ENCODE results near the gene EHF. TPM values are rescaled to one million over a fixed set of nuclear protein-coding genes. Genes with fewer than 3 reads are reported as not detected.
A peak's percentile ranks its signal among the peaks of the same experiment; 100 is the strongest.

EHF gene
- total RNA-seq, 1 donor from 2014 or later: 239 TPM

DNA sequence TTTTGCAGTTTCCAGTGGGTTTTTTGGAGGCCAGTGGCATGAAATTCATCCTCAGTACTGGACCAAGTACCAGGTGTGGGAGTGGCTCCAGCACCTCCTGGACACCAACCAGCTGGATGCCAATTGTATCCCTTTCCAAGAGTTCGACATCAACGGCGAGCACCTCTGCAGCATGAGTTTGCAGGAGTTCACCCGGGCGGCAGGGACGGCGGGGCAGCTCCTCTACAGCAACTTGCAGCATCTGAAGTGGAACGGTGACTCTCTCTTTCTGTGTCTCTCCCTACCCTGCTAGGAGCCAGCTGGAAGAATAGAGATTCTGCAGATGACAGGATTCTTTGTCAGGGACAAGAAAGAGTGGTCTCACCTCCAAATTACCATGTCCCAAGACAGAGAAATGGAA, 25.5 kb downstream of the EHF start:
- TF ChIP-seq, protein P1, sequence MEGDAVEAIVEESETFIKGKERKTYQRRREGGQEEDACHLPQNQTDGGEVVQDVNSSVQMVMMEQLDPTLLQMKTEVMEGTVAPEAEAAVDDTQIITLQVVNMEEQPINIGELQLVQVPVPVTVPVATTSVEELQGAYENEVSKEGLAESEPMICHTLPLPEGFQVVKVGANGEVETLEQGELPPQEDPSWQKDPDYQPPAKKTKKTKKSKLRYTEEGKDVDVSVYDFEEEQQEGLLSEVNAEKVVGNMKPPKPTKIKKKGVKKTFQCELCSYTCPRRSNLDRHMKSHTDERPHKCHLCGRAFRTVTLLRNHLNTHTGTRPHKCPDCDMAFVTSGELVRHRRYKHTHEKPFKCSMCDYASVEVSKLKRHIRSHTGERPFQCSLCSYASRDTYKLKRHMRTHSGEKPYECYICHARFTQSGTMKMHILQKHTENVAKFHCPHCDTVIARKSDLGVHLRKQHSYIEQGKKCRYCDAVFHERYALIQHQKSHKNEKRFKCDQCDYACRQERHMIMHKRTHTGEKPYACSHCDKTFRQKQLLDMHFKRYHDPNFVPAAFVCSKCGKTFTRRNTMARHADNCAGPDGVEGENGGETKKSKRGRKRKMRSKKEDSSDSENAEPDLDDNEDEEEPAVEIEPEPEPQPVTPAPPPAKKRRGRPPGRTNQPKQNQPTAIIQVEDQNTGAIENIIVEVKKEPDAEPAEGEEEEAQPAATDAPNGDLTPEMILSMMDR (IDR thresholded peaks at IDR 0.05; ENCODE audit: insufficient read depth, low read length, severe bottlenecking): peak; percentile 6
- FAIRE-seq: no peak
- H3K27me3 ChIP-seq (ENCODE audit: control insufficient read depth, insufficient read depth, low read length): no peaks in the 10 kb centered on the region
- no peak for DNase-seq (ENCODE audit: low read depth)
- H3K4me3 ChIP-seq (ENCODE audit: low read depth, low read length): no peak overlapping the region
- H3K36me3 ChIP-seq (ENCODE audit: control insufficient read depth, insufficient read depth, low read length): peaks cover 42% of the 10 kb centered on the region

DNA sequence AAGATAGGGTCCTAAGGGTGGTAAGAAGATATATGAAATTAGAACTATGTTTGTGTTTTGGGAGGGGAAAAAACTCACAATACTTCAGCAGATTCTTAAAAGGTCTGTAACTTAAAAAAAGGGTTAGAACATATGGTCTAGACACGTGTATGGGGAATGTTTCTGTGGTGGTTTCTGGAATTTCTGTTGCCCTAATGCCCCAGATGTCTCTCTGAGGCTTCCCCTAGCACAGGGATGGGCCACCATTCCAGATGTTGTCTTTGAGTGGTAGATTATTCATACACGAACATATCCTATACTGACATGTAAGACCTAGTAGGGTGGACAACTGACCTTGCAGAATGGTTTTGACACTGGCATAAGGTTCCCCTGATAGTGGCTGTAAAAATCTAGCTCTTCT, 26.2 kb downstream of the EHF start:
- peaks cover 45% of the 10 kb centered on the region for H3K36me3 ChIP-seq (ENCODE audit: control insufficient read depth, insufficient read depth, low read length)

DNA sequence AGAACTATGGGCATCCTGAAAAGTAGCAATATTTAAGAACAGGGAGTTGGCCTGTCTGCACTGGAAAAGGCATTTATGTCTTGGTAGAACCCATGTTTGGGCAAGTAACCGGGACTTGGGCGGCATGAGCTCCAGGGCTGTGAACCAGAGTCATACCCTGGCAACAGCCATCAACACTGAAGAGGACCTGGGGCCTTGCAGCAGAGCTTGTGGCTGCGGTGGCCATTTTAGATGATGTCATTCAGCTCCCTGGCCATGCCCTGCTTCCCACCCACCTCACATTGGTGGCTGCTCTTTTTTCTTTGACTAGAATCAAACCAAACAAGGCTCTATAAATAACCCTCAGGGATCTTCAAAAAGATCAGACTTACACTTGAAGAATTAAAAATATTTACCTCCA, 26.6 kb downstream of the EHF start:
- TF ChIP-seq, protein P1 (IDR thresholded peaks at IDR 0.05; ENCODE audit: insufficient read depth, low read length, severe bottlenecking): no peak
- DNase-seq (ENCODE audit: low read depth): no peak
- Histone ChIP-seq H3K4me3 (ENCODE audit: low read depth, low read length) (no peak overlapping the region), H3K36me3 (ENCODE audit: control insufficient read depth, insufficient read depth, low read length) (peaks cover 45% of the 10 kb centered on the region), H3K27me3 (ENCODE audit: control insufficient read depth, insufficient read depth, low read length) (no peaks in the 10 kb centered on the region)
- FAIRE-seq: no peak

More for the DNA sequence above, 26.2 kb downstream of the EHF start:
- Histone ChIP-seq H3K4me3 (ENCODE audit: low read depth, low read length) (no peak overlapping the region), H3K27me3 (ENCODE audit: control insufficient read depth, insufficient read depth, low read length) (no peaks in the 10 kb centered on the region)
- no peak for FAIRE-seq
- TF ChIP-seq, protein P1 (IDR thresholded peaks at IDR 0.05; ENCODE audit: insufficient read depth, low read length, severe bottlenecking): no peak
- DNase-seq (ENCODE audit: low read depth): no peak

DNA sequence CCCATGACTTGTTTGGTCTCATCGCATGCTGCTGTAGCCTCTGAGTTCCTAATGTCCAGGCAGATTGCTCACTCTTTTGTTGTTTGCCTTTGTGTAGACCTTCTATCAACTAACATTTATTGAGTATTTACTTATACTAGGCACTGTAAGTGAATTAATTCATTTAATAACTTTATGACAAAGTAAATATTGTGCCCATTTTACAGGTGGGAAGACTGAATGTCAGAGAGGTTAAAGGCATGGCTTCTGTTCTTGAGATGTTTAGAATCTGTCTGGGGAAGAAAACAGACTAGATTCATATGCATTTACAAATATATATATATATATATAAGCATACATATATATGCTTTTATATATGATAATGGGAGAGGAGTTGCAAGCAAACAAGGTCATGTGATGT, 27.1 kb downstream of the EHF start:
- TF ChIP-seq, protein P1 (IDR thresholded peaks at IDR 0.05; ENCODE audit: insufficient read depth, low read length, severe bottlenecking): no peak
- Histone ChIP-seq H3K4me3 (ENCODE audit: low read depth, low read length) (no peak overlapping the region), H3K27me3 (ENCODE audit: control insufficient read depth, insufficient read depth, low read length) (no peaks in the 10 kb centered on the region), H3K36me3 (ENCODE audit: control insufficient read depth, insufficient read depth, low read length) (peaks cover 40% of the 10 kb centered on the region)
- FAIRE-seq (no peak), DNase-seq (ENCODE audit: low read depth) (no peak)

- TF ChIP-seq, protein P1 (IDR thresholded peaks at IDR 0.05; ENCODE audit: insufficient read depth, low read length, severe bottlenecking): no peak
- Histone ChIP-seq H3K27me3 (ENCODE audit: control insufficient read depth, insufficient read depth, low read length) (no peaks in the 10 kb centered on the region), H3K36me3 (ENCODE audit: control insufficient read depth, insufficient read depth, low read length) (peaks cover 34% of the 10 kb centered on the region), H3K4me3 (ENCODE audit: low read depth, low read length) (no peak overlapping the region)
- FAIRE-seq: no peak
- no peak for DNase-seq (ENCODE audit: low read depth)
These were observed 28.7 kb downstream of the EHF start for GRCh38 chr11:34649597-34649996.

- H3K4me3 ChIP-seq (ENCODE audit: low read depth, low read length): no peak overlapping the region
- FAIRE-seq: no peak
- H3K27me3 ChIP-seq (ENCODE audit: control insufficient read depth, insufficient read depth, low read length): no peaks in the 10 kb centered on the region
- no peak for DNase-seq (ENCODE audit: low read depth)
- H3K36me3 ChIP-seq (ENCODE audit: control insufficient read depth, insufficient read depth, low read length): peaks cover 31% of the 10 kb centered on the region
- TF ChIP-seq, protein P1 (IDR thresholded peaks at IDR 0.05; ENCODE audit: insufficient read depth, low read length, severe bottlenecking): no peak
These were observed 29.6 kb downstream of the EHF start for GRCh38 chr11:34650528-34650927.
